Hepatocyte (in vitro differentiated cells): ENCODE results near the gene SHANK3. TPM values are rescaled to one million over a fixed set of nuclear protein-coding genes. Genes with fewer than 3 reads are reported as not detected.

Experiments used
- DNase-seq: peaks from one replicate; pipeline ENCODE4 v3.0.0-alpha.2; 2016; ENCODE audit warnings: low spot score
- H2AFZ ChIP-seq: fragments of 200-600 bp; sonication (generic); 2 replicates; pipeline ENCODE4 v1.6.0; 2016; ENCODE audit warnings: antibody characterized with exemption, mild to moderate bottlenecking
- H3K27ac ChIP-seq: fragments of 200-600 bp; sonication (generic); 2 replicates; pipeline ENCODE4 v1.5.1; 2016; ENCODE audit warnings: mild to moderate bottlenecking
- H3K27me3 ChIP-seq: fragments of 200-600 bp; sonication (generic); 2 replicates; pipeline ENCODE4 v1.6.1; 2016
- H3K36me3 ChIP-seq: fragments of 200-600 bp; sonication (generic); replicated peaks from 2 replicates; pipeline ENCODE4 v1.5.1; 2016; ENCODE audit warnings: low read depth; ENCODE audit not compliant: insufficient read depth
- H3K4me1 ChIP-seq: fragments of 200-600 bp; sonication (generic); 2 replicates; pipeline ENCODE4 v1.5.1; 2016; ENCODE audit warnings: mild to moderate bottlenecking, moderate library complexity; ENCODE audit not compliant: insufficient read depth
- H3K4me2 ChIP-seq: fragments of 200-600 bp; sonication (generic); 2 replicates; pipeline ENCODE4 v1.6.0; 2016
- H3K4me3 ChIP-seq: fragments of 200-600 bp; sonication (generic); 2 replicates; pipeline ENCODE4 v1.5.1; 2016; ENCODE audit warnings: mild to moderate bottlenecking
- H3K79me2 ChIP-seq: fragments of 200-600 bp; sonication (generic); 2 replicates; pipeline ENCODE4 v1.6.0; 2017; ENCODE audit warnings: mild to moderate bottlenecking
- H3K9me2 ChIP-seq: fragments of 200-600 bp; sonication (generic); replicated peaks from 2 replicates; pipeline ENCODE4 v1.6.0; 2017; ENCODE audit warnings: mild to moderate bottlenecking; ENCODE audit not compliant: insufficient read depth
- H3K9me3 ChIP-seq: fragments of 200-600 bp; sonication (generic); 2 replicates; pipeline ENCODE4 v1.5.1; 2016; ENCODE audit warnings: low read depth, mild to moderate bottlenecking
- H4K20me1 ChIP-seq: fragments of 200-600 bp; sonication (generic); 2 replicates; pipeline ENCODE4 v1.6.0; 2016; ENCODE audit warnings: mild to moderate bottlenecking; ENCODE audit not compliant: insufficient read depth, poor library complexity, severe bottlenecking
- CTCF ChIP-seq: fragments of 200-600 bp; sonication (generic); IDR thresholded peaks from 2 replicates; pipeline ENCODE4 v1.5.1; 2016; ENCODE audit warnings: antibody characterized with exemption, mild to moderate bottlenecking; ENCODE audit not compliant: poor library complexity
- EZH2 ChIP-seq: fragments of 200-600 bp; sonication (generic); IDR thresholded peaks from 2 replicates; pipeline ENCODE4 v1.6.1; 2016; ENCODE audit warnings: antibody characterized with exemption, mild to moderate bottlenecking, borderline replicate concordance
- EZH2phosphoT487 ChIP-seq: fragments of 200-600 bp; sonication (generic); IDR thresholded peaks from one replicate; pipeline ENCODE4 v1.6.1; 2018; ENCODE audit warnings: antibody characterized with exemption, mild to moderate bottlenecking, low read depth, moderate library complexity; ENCODE audit not compliant: unreplicated experiment, severe bottlenecking
- WGBS: methylation state at CpG from one replicate; pipeline ENCODE4 v1.1.6; 2016; ENCODE audit warnings: low lambda C conversion rate; ENCODE audit errors: missing lambda C conversion rate; 5-methylcytosine and 5-hydroxymethylcytosine counted together
- polyA plus RNA-seq: library from polyadenylated mRNA; unstranded; fragments of >200 nt; fragmentation: Nextera tagmentation; extraction: Ambion mirVana; gene quantifications from 2 replicates; pipeline ENCODE4 v1.2.1, GENCODE V29; 2016
- total RNA-seq: library from RNA; depleted of rRNA; stranded (reverse); fragments of >200 nt; gene quantifications from 2 replicates; pipeline ENCODE4 v1.2.3, GENCODE V29; 2014

Gene SHANK3
- total and polyA plus RNA-seq, 2 experiments from 2014 or later: 1.9 to 2.9 TPM

DNA sequence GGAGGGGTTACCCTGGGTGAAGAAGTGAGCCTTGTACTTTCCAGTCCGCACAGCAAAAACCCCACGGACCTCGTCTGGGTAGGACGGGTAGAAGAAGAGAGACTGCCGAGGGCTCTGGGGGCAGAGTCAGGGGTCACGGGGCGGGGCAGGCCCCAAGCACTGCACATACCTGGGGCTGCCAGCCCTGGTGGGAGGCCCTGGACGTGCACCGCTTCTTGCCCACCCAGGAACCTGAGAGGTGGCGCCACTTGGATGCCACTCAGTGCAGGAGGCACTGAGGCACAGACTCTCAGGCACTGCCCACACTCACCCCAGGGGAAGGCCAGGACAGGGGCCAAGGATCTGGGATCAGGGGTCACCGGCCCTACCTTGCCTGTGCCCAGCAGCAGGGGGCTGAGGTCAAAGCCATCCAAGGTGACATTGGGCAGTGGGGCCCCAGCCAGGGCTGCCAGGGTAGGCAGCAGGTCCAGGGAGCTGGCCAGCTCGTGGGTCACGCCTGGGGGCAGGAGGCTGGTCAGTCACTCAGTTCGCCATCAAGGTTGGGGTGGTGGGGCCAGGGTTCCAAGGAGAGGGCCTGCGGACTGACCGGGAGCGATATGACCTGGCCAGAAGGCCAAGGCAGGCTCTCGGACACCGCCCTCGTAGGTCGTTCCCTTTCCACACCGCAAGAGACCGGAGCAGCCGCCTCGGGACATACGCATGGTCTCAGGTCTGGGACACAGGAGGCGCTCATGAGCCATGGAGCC lies 46.9 kb upstream of the SHANK3 start:
- Histone ChIP-seq H2AFZ (no peak overlapping the region), H4K20me1 (no peaks in the 10 kb centered on the region), H3K4me2 (no peak overlapping the region), H3K27me3 (no peaks in the 10 kb centered on the region), H3K4me3 (no peak overlapping the region), H3K9me3 (no peaks in the 10 kb centered on the region), H3K27ac (no peak overlapping the region), H3K79me2 (no peaks in the 10 kb centered on the region), H3K4me1 (peaks cover 7% of the 10 kb centered on the region), H3K36me3 (no peaks in the 10 kb centered on the region), H3K9me2 (no peaks in the 10 kb centered on the region)
- TF ChIP-seq CTCF (no peak), EZH2phosphoT487 (no peak), EZH2 (no peak)
- DNase-seq: no peak
- 94% methylated on average over 23 of the region's 27 CpGs for WGBS

- Histone ChIP-seq H3K4me1 (peaks cover 7% of the 10 kb centered on the region), H3K79me2 (no peaks in the 10 kb centered on the region), H3K9me3 (no peaks in the 10 kb centered on the region), H3K4me2 (no peak overlapping the region), H3K9me2 (no peaks in the 10 kb centered on the region), H4K20me1 (no peaks in the 10 kb centered on the region), H3K36me3 (no peaks in the 10 kb centered on the region), H2AFZ (no peak overlapping the region), H3K27ac (no peak overlapping the region), H3K4me3 (no peak overlapping the region), H3K27me3 (no peaks in the 10 kb centered on the region)
- TF ChIP-seq EZH2phosphoT487 (no peak), CTCF (no peak), EZH2 (no peak)
- peak; percentile 3 for DNase-seq
- 97% methylated on average over 12 of the region's 12 CpGs for WGBS
Observed at GRCh38 chr22:50626314-50626849, 46.2 kb upstream of the SHANK3 start.

DNA sequence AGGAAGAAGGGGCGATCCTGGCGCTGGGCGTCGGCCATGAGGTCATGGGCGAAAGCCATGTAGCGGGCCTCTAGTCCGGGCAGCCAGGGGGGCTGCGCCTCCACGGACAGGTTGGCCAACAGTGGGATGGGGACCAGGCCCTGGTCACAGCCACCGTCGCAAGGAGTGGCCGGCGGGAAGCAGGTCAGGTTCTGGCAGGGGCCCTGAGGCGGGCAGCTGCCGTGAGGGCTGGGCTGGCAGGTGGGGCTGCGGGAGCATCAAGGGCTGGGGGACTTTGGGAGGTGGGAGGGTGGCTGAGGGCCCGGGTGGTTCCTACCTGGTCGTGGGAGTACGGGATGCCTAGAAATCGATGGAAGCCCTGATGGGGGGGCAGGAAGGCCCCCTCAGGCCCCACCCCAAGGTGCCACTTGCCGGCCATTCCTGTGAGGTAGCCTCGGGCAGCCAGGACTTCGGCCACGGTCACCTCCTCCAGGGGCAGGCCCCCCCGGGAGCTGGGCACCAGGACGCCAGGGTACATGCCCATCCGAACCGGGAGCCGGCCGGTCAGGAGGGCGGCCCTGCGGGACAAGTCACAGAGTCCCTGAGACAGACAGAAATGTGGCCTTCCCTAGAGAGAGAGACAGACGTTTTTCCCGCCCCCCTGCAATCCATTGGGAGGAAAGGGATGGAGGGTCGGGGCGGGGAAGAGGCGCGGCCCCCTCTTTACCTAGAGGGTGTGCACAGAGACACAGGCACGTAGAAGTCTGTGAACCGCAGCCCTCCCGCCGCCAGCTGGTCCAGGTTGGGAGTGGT lies 45.6 kb upstream of the SHANK3 start:
- H2AFZ ChIP-seq: peak overlapping the region; percentile 93

More for the DNA sequence above, 45.6 kb upstream of the SHANK3 start:
- Histone ChIP-seq H3K9me3 (no peaks in the 10 kb centered on the region), H3K27me3 (no peaks in the 10 kb centered on the region), H3K27ac (peak overlapping the region; percentile 75), H3K4me3 (peak overlapping the region; percentile 97), H4K20me1 (no peaks in the 10 kb centered on the region), H3K4me2 (peak overlapping the region; percentile 98), H3K36me3 (no peaks in the 10 kb centered on the region), H3K9me2 (no peaks in the 10 kb centered on the region), H3K79me2 (no peaks in the 10 kb centered on the region), H3K4me1 (peaks cover 7% of the 10 kb centered on the region)
- DNase-seq: peak; percentile 10
- TF ChIP-seq EZH2phosphoT487: no peak
- no peak for TF ChIP-seq CTCF
- no peak for TF ChIP-seq EZH2
- WGBS: 88% methylated on average over 31 of the region's 42 CpGs
